ENCODE measurements around the gene TEKT2.

DNA sequence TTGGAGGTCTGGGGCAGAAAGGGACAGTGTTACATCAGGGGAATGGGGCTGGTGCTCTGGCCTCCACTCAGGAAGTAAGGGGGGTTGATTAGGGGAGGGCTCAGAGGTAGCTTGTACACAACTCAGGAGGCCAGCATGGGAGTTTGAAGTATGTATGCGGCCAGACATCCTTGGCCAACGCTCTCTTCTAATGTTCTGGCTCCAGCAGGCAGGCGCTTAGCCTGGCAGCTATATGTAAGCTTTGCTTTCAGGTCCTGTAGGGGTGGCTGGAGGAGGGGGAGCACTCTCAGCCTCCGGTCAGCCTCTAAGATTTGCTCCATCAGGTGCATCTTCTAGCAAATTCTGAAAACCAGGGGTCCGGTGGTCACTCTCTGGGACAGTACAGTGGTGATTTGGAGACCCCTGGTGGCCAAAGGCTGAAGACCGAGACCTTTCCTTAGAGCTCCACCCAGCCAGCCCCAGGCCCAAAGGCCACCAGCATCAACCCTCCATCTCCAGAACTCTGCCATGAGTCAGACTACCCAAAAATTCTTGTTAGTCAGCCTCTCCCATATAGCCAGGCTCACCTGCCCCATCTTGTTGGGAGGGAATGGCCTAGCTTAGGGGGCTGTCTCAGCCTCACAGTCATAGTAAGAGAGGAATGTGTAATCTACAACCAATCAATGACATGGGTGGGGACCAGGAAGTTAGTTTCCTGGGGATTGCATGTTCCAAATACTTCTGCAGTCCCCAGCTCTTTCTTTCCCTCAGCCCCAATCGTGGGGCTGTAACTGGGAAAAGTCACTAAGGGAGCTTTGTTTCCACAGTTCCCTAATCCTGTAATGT, 50.8 kb downstream of the TEKT2 start:
- TF ChIP-seq KDM1A (IDR thresholded peaks at IDR 0.05; ENCODE audit: low read depth) (no peak), RAD21 (conservative IDR thresholded peaks at IDR 0.05 in 1 of 2, IDR thresholded peaks at IDR 0.05 in 1 of 2) (peak; percentile 53 to 66; a peak in 4 of 5 replicates), EP300 (IDR thresholded peaks at IDR 0.05) (no peak), MAZ (IDR thresholded peaks at IDR 0.05; ENCODE audit: borderline replicate concordance, low read depth, low read length) (no peak), FOXS1 (CRISPR knock-in tag; IDR thresholded peaks at IDR 0.05) (no peak), HOXB13 (CRISPR knock-in tag; IDR thresholded peaks at IDR 0.05; ENCODE audit: low read depth) (no peak), JUN (IDR thresholded peaks at IDR 0.05) (no peak), MYC (IDR thresholded peaks at IDR 0.05; ENCODE audit: borderline replicate concordance, low read length) (no peak), POLR2A (IDR thresholded peaks at IDR 0.05; ENCODE audit: low read length) (no peak), RFX5 (IDR thresholded peaks at IDR 0.05) (no peak)
- TF ChIP-seq, protein P1, sequence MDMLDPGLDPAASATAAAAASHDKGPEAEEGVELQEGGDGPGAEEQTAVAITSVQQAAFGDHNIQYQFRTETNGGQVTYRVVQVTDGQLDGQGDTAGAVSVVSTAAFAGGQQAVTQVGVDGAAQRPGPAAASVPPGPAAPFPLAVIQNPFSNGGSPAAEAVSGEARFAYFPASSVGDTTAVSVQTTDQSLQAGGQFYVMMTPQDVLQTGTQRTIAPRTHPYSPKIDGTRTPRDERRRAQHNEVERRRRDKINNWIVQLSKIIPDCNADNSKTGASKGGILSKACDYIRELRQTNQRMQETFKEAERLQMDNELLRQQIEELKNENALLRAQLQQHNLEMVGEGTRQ (IDR thresholded peaks at IDR 0.05) = no peak
- TF ChIP-seq, protein P2, sequence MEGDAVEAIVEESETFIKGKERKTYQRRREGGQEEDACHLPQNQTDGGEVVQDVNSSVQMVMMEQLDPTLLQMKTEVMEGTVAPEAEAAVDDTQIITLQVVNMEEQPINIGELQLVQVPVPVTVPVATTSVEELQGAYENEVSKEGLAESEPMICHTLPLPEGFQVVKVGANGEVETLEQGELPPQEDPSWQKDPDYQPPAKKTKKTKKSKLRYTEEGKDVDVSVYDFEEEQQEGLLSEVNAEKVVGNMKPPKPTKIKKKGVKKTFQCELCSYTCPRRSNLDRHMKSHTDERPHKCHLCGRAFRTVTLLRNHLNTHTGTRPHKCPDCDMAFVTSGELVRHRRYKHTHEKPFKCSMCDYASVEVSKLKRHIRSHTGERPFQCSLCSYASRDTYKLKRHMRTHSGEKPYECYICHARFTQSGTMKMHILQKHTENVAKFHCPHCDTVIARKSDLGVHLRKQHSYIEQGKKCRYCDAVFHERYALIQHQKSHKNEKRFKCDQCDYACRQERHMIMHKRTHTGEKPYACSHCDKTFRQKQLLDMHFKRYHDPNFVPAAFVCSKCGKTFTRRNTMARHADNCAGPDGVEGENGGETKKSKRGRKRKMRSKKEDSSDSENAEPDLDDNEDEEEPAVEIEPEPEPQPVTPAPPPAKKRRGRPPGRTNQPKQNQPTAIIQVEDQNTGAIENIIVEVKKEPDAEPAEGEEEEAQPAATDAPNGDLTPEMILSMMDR (IDR thresholded peaks at IDR 0.05) = peak; percentile 58
- TF ChIP-seq, protein P3, sequence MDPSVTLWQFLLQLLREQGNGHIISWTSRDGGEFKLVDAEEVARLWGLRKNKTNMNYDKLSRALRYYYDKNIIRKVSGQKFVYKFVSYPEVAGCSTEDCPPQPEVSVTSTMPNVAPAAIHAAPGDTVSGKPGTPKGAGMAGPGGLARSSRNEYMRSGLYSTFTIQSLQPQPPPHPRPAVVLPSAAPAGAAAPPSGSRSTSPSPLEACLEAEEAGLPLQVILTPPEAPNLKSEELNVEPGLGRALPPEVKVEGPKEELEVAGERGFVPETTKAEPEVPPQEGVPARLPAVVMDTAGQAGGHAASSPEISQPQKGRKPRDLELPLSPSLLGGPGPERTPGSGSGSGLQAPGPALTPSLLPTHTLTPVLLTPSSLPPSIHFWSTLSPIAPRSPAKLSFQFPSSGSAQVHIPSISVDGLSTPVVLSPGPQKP (IDR thresholded peaks at IDR 0.05; ENCODE audit: low read depth, low read length) = no peak
